AG08395 (cell line): ENCODE results near the gene HIPK2.

Experiments used
- DNase-seq: peaks from one replicate; pipeline ENCODE4 v3.0.0; 2012; ENCODE audit warnings: mixed read lengths, low spot score

HIPK2 gene

GRCh38 chr7:139714163-139714901 lies 63.5 kb downstream of the HIPK2 start:
- DNase-seq = no peak

- no peak for DNase-seq
Observed at GRCh38 chr7:139713526-139714162, 64.2 kb downstream of the HIPK2 start.

GRCh38 chr7:139713061-139713460 lies 64.7 kb downstream of the HIPK2 start:
- no peak for DNase-seq

- DNase-seq = no peak
Observed at GRCh38 chr7:139711991-139712743, 65.6 kb downstream of the HIPK2 start.

- no peak for DNase-seq
Observed at GRCh38 chr7:139710036-139710435, 67.8 kb downstream of the HIPK2 start.

- peak; percentile 95 for DNase-seq
Observed at GRCh38 chr7:139709485-139709884, 68.3 kb downstream of the HIPK2 start.

- DNase-seq = no peak
Observed at GRCh38 chr7:139708541-139708940, 69.3 kb downstream of the HIPK2 start.

GRCh38 chr7:139706837-139707236 lies 71.0 kb downstream of the HIPK2 start:
- no peak for DNase-seq

- no peak for DNase-seq
Observed at GRCh38 chr7:139704308-139704879, 73.4 kb downstream of the HIPK2 start.

GRCh38 chr7:139703487-139704307 lies 74.1 kb downstream of the HIPK2 start:
- DNase-seq = no peak

GRCh38 chr7:139702811-139703486 lies 74.8 kb downstream of the HIPK2 start:
- no peak for DNase-seq

GRCh38 chr7:139702313-139702731 lies 75.5 kb downstream of the HIPK2 start:
- no peak for DNase-seq

- no peak for DNase-seq
Observed at GRCh38 chr7:139701908-139702307, 75.9 kb downstream of the HIPK2 start.

- no peak for DNase-seq
Observed at GRCh38 chr7:139700505-139701235, 77.1 kb downstream of the HIPK2 start.

GRCh38 chr7:139699640-139700504 lies 77.9 kb downstream of the HIPK2 start:
- no peak for DNase-seq

- DNase-seq = no peak
Observed at GRCh38 chr7:139698844-139699243, 79.0 kb downstream of the HIPK2 start.

- DNase-seq = no peak
Observed at GRCh38 chr7:139698278-139698677, 79.5 kb downstream of the HIPK2 start.

- no peak for DNase-seq
Observed at GRCh38 chr7:139697056-139697455, 80.7 kb downstream of the HIPK2 start.

GRCh38 chr7:139696552-139696951 lies 81.2 kb downstream of the HIPK2 start:
- DNase-seq = no peak
